Measurements from ENCODE around the gene PLOD3.

DNA sequence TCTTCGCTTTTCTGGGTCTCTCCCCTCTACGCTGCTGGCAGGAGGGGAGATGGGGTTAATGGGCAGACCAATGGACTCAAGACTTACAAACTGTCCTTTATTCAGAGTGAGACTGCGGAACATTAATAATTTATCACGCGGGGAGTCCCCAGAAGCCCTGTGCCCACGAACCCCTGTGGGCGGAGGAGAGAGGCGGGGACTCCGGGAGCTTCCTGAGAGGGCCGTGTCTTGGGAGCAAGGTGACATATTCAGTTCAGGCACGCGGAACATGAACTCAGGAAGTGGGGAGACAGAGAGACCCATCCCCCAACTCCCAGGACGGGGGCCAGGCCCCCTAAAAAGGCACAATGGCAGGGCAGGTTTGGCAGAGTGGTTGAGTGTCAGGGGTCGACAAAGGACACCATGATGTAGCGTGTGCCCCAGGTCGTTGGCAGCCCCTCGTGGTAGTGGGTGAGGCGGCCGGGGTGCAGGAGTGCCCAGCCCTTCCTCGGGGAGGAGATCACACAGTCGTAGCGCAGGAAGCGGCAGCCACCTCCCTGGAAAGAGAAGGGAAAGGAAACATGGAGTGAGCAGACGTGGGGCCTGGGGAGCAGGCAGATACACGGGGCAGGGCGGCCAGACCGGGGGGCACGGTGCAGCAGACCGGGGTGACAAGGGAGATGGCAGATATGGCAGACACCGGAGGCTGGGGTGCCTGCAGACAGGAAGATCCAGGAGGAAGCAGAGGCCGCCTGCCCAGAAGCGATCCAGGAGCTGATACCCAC, 11.3 kb downstream of the PLOD3 start:
- TF ChIP-seq, protein P1, sequence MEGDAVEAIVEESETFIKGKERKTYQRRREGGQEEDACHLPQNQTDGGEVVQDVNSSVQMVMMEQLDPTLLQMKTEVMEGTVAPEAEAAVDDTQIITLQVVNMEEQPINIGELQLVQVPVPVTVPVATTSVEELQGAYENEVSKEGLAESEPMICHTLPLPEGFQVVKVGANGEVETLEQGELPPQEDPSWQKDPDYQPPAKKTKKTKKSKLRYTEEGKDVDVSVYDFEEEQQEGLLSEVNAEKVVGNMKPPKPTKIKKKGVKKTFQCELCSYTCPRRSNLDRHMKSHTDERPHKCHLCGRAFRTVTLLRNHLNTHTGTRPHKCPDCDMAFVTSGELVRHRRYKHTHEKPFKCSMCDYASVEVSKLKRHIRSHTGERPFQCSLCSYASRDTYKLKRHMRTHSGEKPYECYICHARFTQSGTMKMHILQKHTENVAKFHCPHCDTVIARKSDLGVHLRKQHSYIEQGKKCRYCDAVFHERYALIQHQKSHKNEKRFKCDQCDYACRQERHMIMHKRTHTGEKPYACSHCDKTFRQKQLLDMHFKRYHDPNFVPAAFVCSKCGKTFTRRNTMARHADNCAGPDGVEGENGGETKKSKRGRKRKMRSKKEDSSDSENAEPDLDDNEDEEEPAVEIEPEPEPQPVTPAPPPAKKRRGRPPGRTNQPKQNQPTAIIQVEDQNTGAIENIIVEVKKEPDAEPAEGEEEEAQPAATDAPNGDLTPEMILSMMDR (IDR thresholded peaks at IDR 0.05) = no peak
- TF ChIP-seq EP300 (IDR thresholded peaks at IDR 0.05) = no peak

Data from stomach (tissue), 4 donors.